ENCODE measurements around the gene PIK3CA. TPM values are rescaled to one million over a fixed set of nuclear protein-coding genes. Genes with fewer than 3 reads are reported as not detected.

PIK3CA gene
- total RNA-seq, 1 experiment from 2014 or later = 20.7 TPM

DNA sequence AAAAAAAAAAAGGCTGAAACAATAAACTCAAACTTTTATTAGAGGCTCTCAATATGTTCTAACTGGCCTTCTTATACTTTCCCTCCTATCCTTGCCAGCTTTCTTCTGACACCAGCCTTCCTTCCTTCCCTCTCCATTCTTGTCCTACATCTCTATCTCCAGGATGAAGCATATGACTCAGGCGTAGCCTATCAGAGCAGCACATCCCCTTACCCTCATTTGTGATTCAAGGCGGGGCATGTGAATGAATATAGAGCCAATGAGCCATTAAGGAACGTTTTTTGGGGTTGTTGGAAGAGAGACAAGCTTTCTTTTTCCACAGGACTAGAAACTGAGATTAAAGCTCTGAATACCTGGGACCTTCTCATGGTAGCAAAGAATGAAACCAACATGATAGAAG is 127.8 kb downstream of the PIK3CA start:
- Mint-ChIP-seq H3K4me1 (ENCODE audit: insufficient read depth, unreplicated experiment) (no peaks in the 10 kb centered on the region), H3K4me3 (ENCODE audit: unreplicated experiment) (no peak overlapping the region), H3K27ac (ENCODE audit: low read depth, unreplicated experiment) (no peak overlapping the region), H3K9me3 (ENCODE audit: unreplicated experiment) (no peaks in the 10 kb centered on the region), H3K36me3 (ENCODE audit: insufficient read depth, unreplicated experiment) (no peaks in the 10 kb centered on the region), H3K27me3 (ENCODE audit: insufficient read depth, unreplicated experiment) (no peaks in the 10 kb centered on the region)
- intact Hi-C loops (cut with micrococcal nuclease) = no loop called here
- POLR2A ChIA-PET = no interaction called here
- no TSS peak for BruUV-seq (replicated peaks)
- no peak for DNase-seq (ENCODE audit: unreplicated experiment)
- CTCF ChIA-PET = interaction anchor here (0.6 to 1.3 kb wide), 3 partner anchors 39 to 474 kb away, joined by 3 read pairs; no protein-coding TSS in a partner anchor
- TF ChIP-seq, protein P1, sequence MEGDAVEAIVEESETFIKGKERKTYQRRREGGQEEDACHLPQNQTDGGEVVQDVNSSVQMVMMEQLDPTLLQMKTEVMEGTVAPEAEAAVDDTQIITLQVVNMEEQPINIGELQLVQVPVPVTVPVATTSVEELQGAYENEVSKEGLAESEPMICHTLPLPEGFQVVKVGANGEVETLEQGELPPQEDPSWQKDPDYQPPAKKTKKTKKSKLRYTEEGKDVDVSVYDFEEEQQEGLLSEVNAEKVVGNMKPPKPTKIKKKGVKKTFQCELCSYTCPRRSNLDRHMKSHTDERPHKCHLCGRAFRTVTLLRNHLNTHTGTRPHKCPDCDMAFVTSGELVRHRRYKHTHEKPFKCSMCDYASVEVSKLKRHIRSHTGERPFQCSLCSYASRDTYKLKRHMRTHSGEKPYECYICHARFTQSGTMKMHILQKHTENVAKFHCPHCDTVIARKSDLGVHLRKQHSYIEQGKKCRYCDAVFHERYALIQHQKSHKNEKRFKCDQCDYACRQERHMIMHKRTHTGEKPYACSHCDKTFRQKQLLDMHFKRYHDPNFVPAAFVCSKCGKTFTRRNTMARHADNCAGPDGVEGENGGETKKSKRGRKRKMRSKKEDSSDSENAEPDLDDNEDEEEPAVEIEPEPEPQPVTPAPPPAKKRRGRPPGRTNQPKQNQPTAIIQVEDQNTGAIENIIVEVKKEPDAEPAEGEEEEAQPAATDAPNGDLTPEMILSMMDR (IDR thresholded peaks at IDR 0.05; ENCODE audit: unreplicated experiment) = no peak

DNA sequence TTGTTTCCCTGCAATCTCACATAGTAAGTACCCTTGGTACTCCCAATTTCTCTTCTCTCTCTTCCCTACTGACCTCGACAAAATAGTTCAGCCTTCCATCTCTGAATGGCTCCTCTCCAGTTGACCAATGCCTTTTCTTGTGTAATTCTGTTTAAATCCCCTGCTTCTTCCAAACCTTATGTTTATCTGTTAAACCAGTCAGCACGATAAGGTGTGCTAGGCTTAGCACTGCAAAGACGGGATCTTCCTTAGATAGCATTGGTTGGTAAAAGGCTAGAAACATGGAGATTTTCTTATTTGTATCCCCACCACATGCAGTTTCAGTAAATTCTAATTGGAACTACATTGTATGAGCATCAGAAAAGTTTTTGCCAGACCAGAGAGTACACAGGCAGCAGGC is 128.6 kb downstream of the PIK3CA start:
- H3K27me3 Mint-ChIP-seq (ENCODE audit: insufficient read depth, unreplicated experiment) = no peaks in the 10 kb centered on the region
- no TSS peak for BruUV-seq (replicated peaks)
- H3K36me3 Mint-ChIP-seq (ENCODE audit: insufficient read depth, unreplicated experiment) = no peaks in the 10 kb centered on the region
- intact Hi-C loops (cut with micrococcal nuclease) = no loop called here
- H3K27ac Mint-ChIP-seq (ENCODE audit: low read depth, unreplicated experiment) = no peak overlapping the region
- DNase-seq (ENCODE audit: unreplicated experiment) = no peak
- H3K4me3 Mint-ChIP-seq (ENCODE audit: unreplicated experiment) = no peak overlapping the region
- H3K4me1 Mint-ChIP-seq (ENCODE audit: insufficient read depth, unreplicated experiment) = no peaks in the 10 kb centered on the region
- H3K9me3 Mint-ChIP-seq (ENCODE audit: unreplicated experiment) = no peaks in the 10 kb centered on the region
- TF ChIP-seq, protein P1 (IDR thresholded peaks at IDR 0.05; ENCODE audit: unreplicated experiment) = no peak
- ChIA-PET CTCF (interaction anchor here (0.6 to 1.3 kb wide), 3 partner anchors 38 to 473 kb away, joined by 3 read pairs; no protein-coding TSS in a partner anchor), POLR2A (no interaction called here)

DNA sequence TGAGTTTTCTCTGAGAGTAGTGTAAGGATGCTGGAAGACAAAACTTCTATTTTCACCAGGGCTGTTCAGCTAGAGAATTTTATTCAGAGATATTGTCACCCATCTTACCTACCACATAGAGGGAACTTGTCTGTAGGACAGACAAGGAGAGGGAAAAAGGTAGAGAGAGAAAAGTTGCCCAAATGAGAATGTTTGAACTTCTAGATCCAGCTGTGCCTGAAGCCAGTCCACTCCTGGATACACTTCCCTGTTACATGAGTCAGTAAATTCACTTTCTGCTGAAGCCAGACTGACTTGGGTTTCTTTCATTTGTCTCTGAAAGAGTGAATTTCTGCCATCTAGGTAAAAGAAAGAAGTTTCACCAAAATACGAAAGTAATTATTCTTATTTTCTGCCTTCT is 130.0 kb downstream of the PIK3CA start:
- intact Hi-C loops (cut with micrococcal nuclease) = no loop called here
- DNase-seq (ENCODE audit: unreplicated experiment) = no peak
- ChIA-PET CTCF (no interaction called here), POLR2A (no interaction called here)
- Mint-ChIP-seq H3K27ac (ENCODE audit: low read depth, unreplicated experiment) (no peak overlapping the region), H3K27me3 (ENCODE audit: insufficient read depth, unreplicated experiment) (no peaks in the 10 kb centered on the region), H3K36me3 (ENCODE audit: insufficient read depth, unreplicated experiment) (no peaks in the 10 kb centered on the region), H3K4me3 (ENCODE audit: unreplicated experiment) (no peak overlapping the region), H3K4me1 (ENCODE audit: insufficient read depth, unreplicated experiment) (no peaks in the 10 kb centered on the region), H3K9me3 (ENCODE audit: unreplicated experiment) (no peaks in the 10 kb centered on the region)
- TF ChIP-seq, protein P1 (IDR thresholded peaks at IDR 0.05; ENCODE audit: unreplicated experiment) = no peak
- no TSS peak for BruUV-seq (replicated peaks)

DNA sequence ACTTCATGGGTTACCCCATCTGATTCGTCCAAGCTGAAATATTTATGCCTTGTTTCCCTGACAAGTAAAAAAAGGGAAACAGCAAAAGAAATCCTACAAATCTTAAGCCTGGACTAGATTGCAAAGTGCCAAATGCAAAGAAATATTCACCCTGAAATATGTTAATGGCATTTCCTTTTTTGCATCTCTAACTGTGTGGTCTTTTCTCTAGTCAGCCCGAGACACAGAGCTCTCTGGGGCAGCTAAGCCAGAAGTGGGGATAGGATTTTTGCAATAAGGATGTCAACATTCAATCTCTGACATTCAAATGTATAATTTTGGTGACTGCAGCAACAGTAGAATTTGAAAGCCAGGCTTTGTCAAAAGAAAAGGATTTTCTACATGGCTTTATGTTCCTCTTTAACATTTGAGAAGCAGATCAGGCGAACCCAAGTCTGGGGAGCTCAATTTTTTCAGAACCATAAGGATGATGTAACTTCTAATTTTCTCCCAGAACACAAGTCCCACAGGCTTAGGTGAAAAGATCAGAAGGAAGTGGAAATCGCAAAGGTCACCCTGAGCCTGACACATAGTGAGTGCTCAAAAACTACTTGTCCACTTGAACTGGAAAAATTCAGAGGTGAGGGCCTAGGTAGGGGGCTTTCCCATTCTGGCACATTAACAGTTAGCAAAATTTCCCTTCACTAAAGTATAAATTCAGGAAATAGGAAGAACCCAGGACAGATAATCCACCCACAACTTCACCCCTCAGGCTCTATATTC is 131.0 kb downstream of the PIK3CA start:
- H3K4me3 Mint-ChIP-seq (ENCODE audit: unreplicated experiment) = no peak overlapping the region
- no peak overlapping the region for H3K27ac Mint-ChIP-seq (ENCODE audit: low read depth, unreplicated experiment)
- DNase-seq (ENCODE audit: unreplicated experiment) = no peak
- no peaks in the 10 kb centered on the region for H3K9me3 Mint-ChIP-seq (ENCODE audit: unreplicated experiment)
- no peaks in the 10 kb centered on the region for H3K27me3 Mint-ChIP-seq (ENCODE audit: insufficient read depth, unreplicated experiment)
- ChIA-PET POLR2A (interaction anchor here (0.7 kb wide), 1 partner anchor 215 kb away, joined by 3 read pairs; no protein-coding TSS in a partner anchor), CTCF (interaction anchor here (0.6 to 1.0 kb wide), 2 partner anchors 175 to 696 kb away, joined by 3 to 4 read pairs; no protein-coding TSS in a partner anchor)
- no peaks in the 10 kb centered on the region for H3K36me3 Mint-ChIP-seq (ENCODE audit: insufficient read depth, unreplicated experiment)
- BruUV-seq (replicated peaks) = no TSS peak
- no peaks in the 10 kb centered on the region for H3K4me1 Mint-ChIP-seq (ENCODE audit: insufficient read depth, unreplicated experiment)
- TF ChIP-seq, protein P1 (IDR thresholded peaks at IDR 0.05; ENCODE audit: unreplicated experiment) = no peak
- intact Hi-C loops (cut with micrococcal nuclease) = no loop called here
